Activated T-cell treated with anti-CD3 and anti-CD28 coated beads for 24 hours (primary cell): ENCODE results near the gene MSL2.
"Not testable (repeated sequence)": the region's sequence is repeated elsewhere in the genome, so short reads cannot be mapped to it uniquely, and the experiment has no call there.

Experiments used
- DNase-seq: peaks from one replicate; pipeline ENCODE4 v3.0.0-alpha.2; 2020; ENCODE audit warnings: low read depth

The MSL2 gene

GRCh38 chr3:136141891-136142290 lies 54.2 kb downstream of the MSL2 start:
- DNase-seq, result no peak

GRCh38 chr3:136141291-136141785 lies 54.8 kb downstream of the MSL2 start:
- no peak for DNase-seq

- no peak for DNase-seq
Observed at GRCh38 chr3:136136454-136136853, 59.7 kb downstream of the MSL2 start.

GRCh38 chr3:136135039-136135802 lies 60.9 kb downstream of the MSL2 start:
- no peak for DNase-seq

- no peak for DNase-seq
Observed at GRCh38 chr3:136134091-136134490, 62.0 kb downstream of the MSL2 start.

GRCh38 chr3:136131647-136132046 lies 64.5 kb downstream of the MSL2 start:
- not testable (repeated sequence) for DNase-seq

GRCh38 chr3:136122006-136122405 lies 74.1 kb downstream of the MSL2 start:
- no peak for DNase-seq

- DNase-seq, result no peak
Observed at GRCh38 chr3:136120373-136121348, 75.5 kb downstream of the MSL2 start.

- DNase-seq, result not testable (repeated sequence)
Observed at GRCh38 chr3:136119783-136120182, 76.4 kb downstream of the MSL2 start.

- not testable (repeated sequence) for DNase-seq
Observed at GRCh38 chr3:136119332-136119731, 76.8 kb downstream of the MSL2 start.

GRCh38 chr3:136114421-136114820 lies 81.7 kb downstream of the MSL2 start:
- DNase-seq, result no peak

- DNase-seq, result no peak
Observed at GRCh38 chr3:136110481-136110880, 85.7 kb downstream of the MSL2 start.

GRCh38 chr3:136109499-136109898 lies 86.6 kb downstream of the MSL2 start:
- no peak for DNase-seq

- no peak for DNase-seq
Observed at GRCh38 chr3:136106101-136106500, 90.0 kb downstream of the MSL2 start.

GRCh38 chr3:136105044-136105443 lies 91.1 kb downstream of the MSL2 start:
- DNase-seq, result no peak
